Superior temporal gyrus (tissue), 1 donor: ENCODE data around the gene TPR.
A peak's percentile ranks its signal among the peaks of the same experiment; 100 is the strongest.

ENCODE experiments used
- DNase-seq: peaks from one replicate; pipeline ENCODE4 v3.0.0-alpha.2; 2016; ENCODE audit errors: extremely low spot score

Gene TPR

DNA sequence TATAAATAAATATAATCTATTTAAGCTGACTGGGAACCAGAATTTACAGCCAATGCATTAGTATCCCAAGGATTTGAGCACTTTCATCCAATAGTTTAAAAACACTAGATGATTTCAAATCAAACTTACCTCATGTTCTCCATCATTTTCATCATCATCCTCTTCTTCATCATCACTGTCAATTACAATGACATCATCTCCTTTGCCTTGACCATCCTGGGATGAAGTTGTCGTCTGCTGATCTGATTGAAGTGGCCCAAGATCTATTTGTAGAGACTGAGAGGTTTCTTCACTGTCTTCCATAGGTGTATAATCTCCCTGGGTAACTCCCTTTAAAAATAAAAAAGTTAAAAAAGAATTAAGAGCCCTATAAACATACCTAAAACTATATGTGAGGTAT, 47.7 kb downstream of the TPR start:
- no peak for DNase-seq

DNA sequence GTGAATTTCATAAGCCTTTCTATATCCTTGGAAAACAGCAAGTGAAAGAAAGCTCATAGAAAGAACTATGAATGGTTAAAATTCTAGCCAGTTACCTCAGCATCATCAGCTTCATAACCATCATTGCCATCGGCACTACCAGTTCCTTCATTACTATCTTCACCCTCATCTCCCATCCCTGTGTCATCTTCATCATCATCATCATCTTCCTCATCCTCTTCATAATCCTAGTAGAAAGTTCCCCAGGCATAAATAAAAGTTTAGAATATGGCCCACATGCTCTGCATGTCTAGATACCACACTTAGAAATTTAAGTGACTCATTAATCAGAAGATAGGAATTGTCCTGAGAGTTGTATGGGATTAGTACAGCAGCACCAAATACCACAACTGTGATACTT, 49.0 kb downstream of the TPR start:
- DNase-seq, result no peak

DNA sequence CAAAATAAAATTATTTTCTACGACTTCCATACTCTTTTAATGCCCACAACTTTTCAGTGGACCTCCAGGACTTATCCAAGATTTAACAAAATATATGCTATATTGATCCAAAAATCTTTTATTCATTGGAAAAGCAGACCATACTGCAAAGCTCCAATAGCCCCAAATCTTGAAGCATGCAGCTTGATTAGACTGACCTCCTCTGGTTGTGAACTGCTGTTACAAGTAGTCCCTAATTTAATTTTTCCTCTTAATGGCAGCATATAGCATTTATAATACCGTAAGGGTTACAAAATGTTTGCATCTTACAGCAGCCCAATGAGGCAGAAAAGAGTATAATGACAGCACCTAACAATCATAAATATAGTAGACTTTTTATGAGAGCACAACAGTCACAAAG, 49.8 kb downstream of the TPR start:
- DNase-seq, result no peak

DNA sequence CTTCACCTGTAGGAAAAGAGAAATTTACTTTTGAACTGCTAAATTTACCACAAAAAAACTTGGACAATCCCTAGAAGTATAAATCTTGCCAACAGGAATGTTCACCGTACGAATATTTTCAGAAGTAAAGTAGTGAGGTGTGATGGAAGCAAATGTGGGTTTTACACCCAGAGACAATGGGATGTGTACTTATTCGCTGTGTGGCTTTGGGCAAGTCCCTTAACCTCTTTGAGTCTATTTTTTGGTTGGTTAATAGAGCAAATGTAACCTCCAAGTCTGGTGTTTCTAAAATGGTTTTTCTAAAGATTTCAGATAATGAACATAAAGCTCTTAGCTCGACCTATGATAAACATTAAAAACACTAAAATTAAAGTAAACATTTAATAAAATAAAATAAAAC, 51.2 kb downstream of the TPR start:
- DNase-seq, result no peak

DNA sequence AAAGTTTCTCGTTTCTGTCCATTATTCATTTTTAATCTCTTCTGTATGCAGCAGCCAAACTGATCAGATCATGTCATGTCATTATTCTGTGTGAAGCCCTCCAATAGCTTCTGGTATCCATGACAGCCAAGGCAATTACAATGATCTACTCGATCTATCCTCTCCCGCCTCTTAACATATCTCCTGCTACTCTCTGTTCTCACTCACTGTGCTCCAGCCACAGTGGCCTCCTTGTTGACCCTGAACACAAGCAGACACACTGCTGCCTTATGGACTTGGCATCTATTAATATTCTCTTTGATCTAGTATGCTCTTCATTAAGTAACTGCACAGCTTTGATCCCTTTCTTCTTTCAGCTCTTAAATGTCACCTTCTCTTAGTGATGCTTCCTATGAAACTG, 59.5 kb downstream of the TPR start:
- no peak for DNase-seq

DNA sequence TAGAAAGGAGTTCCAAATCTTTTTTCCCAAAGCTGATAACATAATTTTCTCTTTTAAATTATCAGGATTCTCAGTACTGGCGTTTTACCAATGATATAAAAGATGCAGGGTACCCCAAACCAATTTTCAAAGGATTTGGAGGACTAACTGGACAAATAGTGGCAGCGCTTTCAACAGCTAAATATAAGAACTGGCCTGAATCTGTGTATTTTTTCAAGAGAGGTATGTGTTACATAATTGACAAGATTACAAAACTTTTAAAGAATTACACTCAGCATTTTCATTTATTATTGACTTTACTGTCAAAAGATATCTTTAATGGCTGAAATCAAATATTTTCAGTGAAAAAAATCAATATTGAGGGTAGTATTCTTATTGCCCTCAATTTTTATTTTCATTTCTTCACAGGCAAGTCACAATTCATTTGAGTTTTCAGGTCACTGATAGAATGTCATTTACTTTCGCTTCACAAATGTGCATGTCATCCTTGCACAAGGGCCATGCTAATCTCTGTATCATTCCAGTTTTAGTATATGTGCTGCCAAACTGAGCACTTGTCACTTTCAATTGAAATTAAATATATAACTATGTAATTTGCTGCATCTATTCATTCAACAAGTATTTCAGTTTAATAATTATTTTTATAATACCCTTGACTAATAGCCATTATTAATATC, 63.5 kb downstream of the TPR start:
- no peak for DNase-seq

DNA sequence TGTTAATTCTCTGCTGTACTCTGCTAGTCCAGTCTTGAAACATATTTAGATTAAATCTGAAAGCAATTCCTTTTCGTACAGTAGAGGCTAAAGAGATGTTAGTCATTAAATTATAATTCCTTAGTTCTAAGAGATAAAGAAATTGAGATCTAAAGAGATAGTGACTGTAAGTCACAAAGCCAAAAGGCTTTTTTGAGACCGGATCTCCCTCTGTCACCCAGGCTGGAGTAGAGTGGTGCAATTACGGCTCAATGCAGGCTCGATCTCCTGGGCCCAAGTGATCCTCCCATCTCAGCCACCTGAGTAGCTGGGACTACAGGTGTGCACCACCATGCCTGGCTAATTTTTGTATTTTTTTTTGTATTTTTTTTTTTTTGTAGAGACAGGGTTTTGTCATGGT, 64.7 kb downstream of the TPR start:
- DNase-seq, result no peak

DNA sequence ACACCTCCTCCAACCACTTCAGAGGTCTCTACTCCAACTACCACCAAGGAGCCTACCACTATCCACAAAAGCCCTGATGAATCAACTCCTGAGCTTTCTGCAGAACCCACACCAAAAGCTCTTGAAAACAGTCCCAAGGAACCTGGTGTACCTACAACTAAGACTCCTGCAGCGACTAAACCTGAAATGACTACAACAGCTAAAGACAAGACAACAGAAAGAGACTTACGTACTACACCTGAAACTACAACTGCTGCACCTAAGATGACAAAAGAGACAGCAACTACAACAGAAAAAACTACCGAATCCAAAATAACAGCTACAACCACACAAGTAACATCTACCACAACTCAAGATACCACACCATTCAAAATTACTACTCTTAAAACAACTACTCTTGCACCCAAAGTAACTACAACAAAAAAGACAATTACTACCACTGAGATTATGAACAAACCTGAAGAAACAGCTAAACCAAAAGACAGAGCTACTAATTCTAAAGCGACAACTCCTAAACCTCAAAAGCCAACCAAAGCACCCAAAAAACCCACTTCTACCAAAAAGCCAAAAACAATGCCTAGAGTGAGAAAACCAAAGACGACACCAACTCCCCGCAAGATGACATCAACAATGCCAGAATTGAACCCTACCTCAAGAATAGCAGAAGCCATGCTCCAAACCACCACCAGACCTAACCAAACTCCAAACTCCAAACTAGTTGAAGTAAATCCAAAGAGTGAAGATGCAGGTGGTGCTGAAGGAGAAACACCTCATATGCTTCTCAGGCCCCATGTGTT, 66.6 kb downstream of the TPR start:
- DNase-seq, result no peak

DNA sequence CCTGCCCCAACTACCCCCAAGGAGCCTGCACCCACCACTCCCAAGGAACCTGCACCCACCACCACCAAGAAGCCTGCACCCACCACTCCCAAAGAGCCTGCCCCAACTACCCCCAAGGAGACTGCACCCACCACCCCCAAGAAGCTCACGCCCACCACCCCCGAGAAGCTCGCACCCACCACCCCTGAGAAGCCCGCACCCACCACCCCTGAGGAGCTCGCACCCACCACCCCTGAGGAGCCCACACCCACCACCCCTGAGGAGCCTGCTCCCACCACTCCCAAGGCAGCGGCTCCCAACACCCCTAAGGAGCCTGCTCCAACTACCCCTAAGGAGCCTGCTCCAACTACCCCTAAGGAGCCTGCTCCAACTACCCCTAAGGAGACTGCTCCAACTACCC, 67.6 kb downstream of the TPR start:
- DNase-seq, result no peak

DNA sequence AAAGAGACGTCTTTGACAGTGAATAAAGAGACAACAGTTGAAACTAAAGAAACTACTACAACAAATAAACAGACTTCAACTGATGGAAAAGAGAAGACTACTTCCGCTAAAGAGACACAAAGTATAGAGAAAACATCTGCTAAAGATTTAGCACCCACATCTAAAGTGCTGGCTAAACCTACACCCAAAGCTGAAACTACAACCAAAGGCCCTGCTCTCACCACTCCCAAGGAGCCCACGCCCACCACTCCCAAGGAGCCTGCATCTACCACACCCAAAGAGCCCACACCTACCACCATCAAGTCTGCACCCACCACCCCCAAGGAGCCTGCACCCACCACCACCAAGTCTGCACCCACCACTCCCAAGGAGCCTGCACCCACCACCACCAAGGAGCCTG, 68.5 kb downstream of the TPR start:
- DNase-seq, result no peak

DNA sequence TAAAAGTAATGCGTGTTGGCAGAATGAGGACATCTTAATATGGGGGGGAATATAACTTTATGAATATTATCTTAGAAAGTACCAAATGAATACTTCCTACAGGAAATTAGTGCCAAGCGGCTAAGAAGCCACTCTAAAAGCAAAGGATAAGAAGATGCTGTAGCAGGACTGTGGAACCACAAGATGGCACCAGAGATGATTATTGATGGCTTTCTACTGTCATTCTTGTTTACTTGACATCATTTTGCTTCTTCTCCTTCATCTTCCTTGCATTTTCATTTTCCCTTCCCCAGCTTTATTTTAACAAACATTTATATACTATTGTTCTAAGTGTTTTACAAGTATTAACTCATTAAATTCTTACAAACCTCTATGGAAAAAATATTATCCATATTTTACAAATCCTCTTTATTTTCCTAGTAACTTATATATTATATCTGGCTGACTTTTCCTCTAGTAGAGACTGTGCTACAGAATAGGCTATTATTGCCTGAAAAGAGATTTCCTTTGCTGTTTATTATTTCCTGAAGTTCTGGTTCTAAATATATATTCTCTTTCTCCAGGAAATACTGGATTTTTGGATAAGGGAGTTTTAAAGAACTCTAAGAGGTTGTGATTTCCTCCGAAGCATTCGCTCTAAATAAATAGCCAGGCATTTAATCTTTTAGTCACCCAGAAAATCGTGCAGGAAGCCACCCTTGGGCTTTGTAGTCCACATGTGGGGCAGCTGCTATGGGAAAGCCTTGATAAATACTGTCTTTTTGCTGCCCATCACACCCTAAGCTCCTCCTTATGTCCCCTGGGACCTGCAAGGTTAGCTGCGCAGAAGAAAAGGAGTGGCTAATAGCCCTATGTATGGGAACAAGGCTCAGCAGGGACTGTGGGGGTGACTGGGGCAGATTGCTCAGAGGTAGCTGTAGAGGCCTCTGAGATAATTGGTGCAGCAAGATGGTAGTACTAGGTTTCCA, 69.8 kb downstream of the TPR start:
- DNase-seq, result peak; percentile 48

DNA sequence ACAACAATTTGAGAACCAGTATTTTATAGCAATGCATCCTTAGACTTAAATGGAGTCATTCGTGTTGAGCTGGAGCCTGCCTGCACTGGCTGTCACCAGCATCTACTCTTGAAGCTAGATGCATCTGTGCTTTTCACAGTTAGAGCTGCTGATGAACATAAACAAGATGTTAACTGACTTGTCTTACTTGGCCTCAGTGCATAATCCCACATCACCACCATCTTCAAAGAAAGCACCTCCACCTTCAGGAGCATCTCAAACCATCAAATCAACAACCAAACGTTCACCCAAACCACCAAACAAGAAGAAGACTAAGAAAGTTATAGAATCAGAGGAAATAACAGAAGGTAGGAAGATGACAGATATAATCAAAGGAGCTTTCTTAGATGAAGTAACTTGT, 71.1 kb downstream of the TPR start:
- no peak for DNase-seq

DNA sequence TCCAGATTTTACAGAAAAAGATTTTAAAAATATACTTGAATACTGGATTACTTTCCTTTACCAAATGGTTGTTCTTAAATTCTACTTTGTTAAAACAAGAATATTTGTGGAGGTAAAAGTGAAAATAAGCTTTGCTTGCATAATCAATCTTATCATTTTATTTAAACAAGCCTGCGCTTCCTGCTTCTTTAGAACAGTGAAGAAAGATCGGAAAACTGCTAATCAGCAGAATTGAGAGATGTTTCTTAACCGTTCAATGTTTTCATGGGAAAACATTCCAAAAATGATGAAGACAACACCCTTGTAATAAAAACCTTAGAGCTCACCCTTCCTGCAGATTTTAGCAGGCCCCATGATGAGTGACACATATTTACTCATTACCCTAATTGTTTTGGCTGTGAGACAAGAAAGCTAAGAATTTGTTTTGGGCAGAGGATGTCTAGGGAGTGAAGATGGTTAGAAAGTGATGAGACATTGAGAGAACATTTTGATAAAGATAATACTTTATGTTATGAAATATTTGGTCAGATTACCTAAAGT, 72.6 kb downstream of the TPR start:
- DNase-seq, result no peak

DNA sequence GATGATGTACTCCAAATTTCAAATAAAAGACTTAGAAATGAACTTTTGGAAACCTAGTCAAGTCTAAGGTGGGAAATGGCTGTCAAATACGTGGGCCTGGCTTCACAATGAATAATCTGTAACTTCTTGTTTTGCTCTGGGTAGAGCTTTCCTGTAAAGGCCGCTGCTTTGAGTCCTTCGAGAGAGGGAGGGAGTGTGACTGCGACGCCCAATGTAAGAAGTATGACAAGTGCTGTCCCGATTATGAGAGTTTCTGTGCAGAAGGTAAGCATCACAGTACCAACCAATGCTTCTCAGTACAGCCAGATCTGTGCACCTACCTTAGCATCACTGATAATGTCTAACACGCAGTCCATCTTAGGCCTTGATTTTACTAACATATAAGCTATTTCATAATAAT, 73.6 kb downstream of the TPR start:
- DNase-seq, result no peak

DNA sequence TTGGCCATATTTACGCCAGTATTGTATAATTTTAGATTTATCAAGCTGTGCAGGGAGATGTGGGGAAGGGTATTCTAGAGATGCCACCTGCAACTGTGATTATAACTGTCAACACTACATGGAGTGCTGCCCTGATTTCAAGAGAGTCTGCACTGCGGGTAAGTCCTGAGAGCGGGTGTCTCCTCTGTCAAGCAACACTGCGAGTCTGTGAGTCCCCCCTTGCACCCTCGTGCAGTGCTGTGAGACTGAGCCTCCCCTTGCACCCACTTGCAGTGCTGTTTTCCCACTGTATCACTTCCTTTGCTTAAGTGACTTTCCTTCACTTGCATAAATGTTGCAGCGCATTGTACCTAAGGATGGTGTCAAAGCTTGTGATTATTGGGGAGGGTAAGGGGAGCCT, 75.0 kb downstream of the TPR start:
- DNase-seq, result no peak

DNA sequence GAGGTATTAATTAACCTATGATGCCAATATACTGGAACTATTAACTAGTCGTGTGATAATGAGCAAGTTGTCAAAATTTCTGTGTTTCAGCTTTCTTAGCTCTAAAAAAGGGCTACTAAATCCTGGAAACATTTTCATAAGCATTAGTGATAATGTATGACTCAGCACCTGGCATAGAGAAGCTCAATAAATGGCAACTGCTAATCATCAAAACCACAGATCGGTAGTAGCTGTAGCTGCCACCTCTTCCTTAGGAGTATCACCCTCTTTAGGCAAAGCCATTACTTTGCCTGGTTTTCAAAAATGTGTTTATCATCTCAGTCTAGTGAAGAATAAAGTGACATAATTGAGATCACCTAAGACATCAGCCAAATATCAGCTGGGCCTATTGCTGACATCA, 75.5 kb downstream of the TPR start:
- no peak for DNase-seq

DNA sequence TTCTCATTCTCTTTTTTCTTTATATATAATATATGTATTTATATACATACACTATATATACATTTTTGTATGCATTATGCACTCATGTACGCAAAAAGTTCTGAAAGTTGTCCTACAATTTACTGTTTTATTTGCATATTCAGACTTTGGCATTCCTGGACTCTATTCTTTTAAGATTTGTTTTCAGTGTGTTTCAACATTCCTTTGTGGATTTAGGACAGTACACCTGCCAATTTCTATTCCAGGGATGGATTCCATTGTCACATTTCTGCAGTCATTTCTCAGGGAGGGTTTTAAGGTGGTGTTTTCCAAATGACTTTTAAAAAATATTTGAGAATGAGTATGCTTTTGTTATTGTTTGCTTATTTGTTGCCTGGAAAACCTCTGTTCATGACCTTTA, 76.2 kb downstream of the TPR start:
- DNase-seq, result no peak

DNA sequence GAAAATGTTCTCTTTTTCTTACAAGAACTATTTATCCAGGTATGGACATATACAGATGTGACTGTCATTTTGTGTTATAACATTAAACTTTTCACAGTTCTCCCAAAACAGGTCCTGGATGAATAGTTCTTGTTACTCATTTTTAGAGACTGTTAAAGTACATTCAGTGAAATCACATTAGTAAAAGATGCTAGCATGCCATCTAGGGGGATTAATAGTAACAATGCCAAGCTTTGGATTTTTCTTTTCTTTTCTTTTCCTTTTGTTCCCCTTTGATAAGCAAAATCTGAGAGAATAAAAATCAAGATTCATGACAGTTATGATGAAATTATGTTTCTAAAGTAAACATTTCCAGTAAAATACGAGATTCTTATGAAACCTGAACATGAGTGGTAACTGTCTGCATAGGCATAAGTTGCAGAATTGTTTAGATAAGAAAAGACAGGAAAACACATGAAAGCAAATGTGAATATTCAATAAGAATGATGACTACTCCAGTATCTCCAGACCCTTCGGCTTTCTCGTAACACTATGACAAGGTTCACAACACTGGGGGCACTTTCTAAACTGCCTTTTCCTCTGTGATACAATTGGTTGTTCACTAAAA, 77.5 kb downstream of the TPR start:
- DNase-seq, result no peak

DNA sequence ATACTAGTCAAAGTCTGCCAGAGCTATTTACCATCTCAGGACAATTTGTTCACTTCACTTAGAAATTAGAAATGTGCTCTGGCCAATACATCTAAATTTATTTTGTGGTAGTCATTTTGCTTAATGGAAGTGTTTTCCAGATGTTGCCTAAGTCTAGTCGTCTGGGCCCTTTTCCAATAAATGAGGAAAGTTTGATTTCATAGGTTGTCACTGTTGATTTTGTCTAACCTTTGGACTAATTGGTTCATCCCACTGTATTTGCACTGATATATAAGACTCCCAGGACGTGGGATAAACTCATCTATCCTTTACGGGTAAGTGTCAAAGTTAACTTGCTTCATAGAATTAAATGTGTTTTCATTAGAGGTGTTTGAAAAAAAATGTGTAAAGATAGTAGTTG, 79.1 kb downstream of the TPR start, which contains the start of gene PRG4:
TSS of gene PRG4 (plus strand) at position 300 of the 400 bp plus-strand sequence.
- DNase-seq, result no peak

DNA sequence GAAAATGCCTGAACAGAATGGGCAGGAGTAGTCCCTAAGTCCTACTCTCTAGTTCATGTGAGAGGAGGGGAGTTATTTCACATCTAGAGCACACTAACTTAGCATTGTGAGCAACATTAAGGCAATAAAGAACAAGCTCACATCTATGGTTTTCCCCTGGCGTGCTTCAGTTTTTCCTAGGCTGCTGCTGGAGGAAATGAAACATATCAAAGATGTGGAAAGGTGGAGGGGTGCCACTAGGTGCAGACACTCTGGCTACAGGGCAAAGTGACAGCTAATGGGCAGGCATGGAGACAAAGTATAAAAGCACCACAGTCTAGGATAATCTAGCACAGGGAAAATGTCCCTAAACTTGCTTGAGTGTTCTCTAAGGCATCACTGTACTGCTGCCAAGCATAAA, 82.2 kb downstream of the TPR start:
- DNase-seq, result no peak

DNA sequence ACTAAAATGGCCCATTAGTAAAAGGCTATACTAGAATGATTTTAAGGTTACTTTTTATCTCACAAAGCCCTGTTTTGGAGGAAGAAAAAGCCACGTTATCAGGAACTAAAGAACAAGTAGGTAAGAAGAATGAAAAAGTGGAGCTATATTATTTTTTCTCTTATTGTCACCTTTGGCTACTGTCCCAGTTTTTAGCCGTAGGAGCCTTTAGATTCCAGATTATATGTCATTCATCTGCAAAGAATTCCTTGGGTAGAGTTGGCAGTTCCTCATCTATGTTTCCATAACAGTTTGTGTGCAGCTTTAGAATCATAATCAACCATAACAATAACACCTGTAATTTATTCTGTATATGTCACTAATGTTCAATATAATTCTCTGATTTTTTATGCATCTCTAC, 83.8 kb downstream of the TPR start:
- no peak for DNase-seq
